ENCODE results near the gene DKK3.

Gene DKK3

GRCh38 chr11:12029738-12030363, 21.4 kb upstream of the DKK3 start:
- DNase-seq (ENCODE audit: low read depth in 2 of 2), result no peak

GRCh38 chr11:12029119-12029518, 20.7 kb upstream of the DKK3 start:
- no peak for DNase-seq (ENCODE audit: low read depth in 2 of 2)

- no peak for DNase-seq (ENCODE audit: low read depth in 2 of 2)
These were observed 19.9 kb upstream of the DKK3 start for GRCh38 chr11:12028303-12028702.

GRCh38 chr11:12026331-12027211, 18.1 kb upstream of the DKK3 start:
- no peak for DNase-seq (ENCODE audit: low read depth in 2 of 2)

GRCh38 chr11:12024254-12024926, 16.0 kb upstream of the DKK3 start:
- DNase-seq (ENCODE audit: low read depth in 2 of 2), result no peak

- DNase-seq (ENCODE audit: low read depth in 2 of 2), result no peak
These were observed 14.6 kb upstream of the DKK3 start for GRCh38 chr11:12023015-12023414.

GRCh38 chr11:12020546-12020945, 12.1 kb upstream of the DKK3 start:
- DNase-seq (ENCODE audit: low read depth in 2 of 2), result no peak

- DNase-seq (ENCODE audit: low read depth in 2 of 2), result no peak
These were observed 11.5 kb upstream of the DKK3 start for GRCh38 chr11:12019866-12020416.

GRCh38 chr11:12019337-12019736, 10.9 kb upstream of the DKK3 start:
- no peak for DNase-seq (ENCODE audit: low read depth in 2 of 2)

GRCh38 chr11:12017865-12018453, 9.5 kb upstream of the DKK3 start:
- no peak for DNase-seq (ENCODE audit: low read depth in 2 of 2)

- DNase-seq (ENCODE audit: low read depth in 2 of 2), result no peak
These were observed 8.8 kb upstream of the DKK3 start for GRCh38 chr11:12017243-12017678.

GRCh38 chr11:12016246-12016645, 7.8 kb upstream of the DKK3 start:
- DNase-seq (ENCODE audit: low read depth in 2 of 2), result no peak

GRCh38 chr11:12015486-12015885, 7.1 kb upstream of the DKK3 start:
- DNase-seq (ENCODE audit: low read depth in 2 of 2), result no peak

GRCh38 chr11:12013781-12014180, 5.4 kb upstream of the DKK3 start:
- DNase-seq (ENCODE audit: low read depth in 2 of 2), result no peak

GRCh38 chr11:12009617-12010321, 1.3 kb upstream of the DKK3 start:
- DNase-seq (ENCODE audit: low read depth in 2 of 2), result no peak

GRCh38 chr11:12008790-12009616, 577 bp upstream of the DKK3 start:
- DNase-seq (ENCODE audit: low read depth in 2 of 2), result no peak

- no peak for DNase-seq (ENCODE audit: low read depth in 2 of 2)
These were observed 1.2 kb downstream of the DKK3 start for GRCh38 chr11:12007230-12007593.

- no peak for DNase-seq (ENCODE audit: low read depth in 2 of 2)
These were observed 1.7 kb downstream of the DKK3 start for GRCh38 chr11:12006552-12007229.

GRCh38 chr11:12005476-12005875, 3.0 kb downstream of the DKK3 start:
- DNase-seq (ENCODE audit: low read depth in 2 of 2), result no peak

GRCh38 chr11:12005061-12005460, 3.4 kb downstream of the DKK3 start:
- no peak for DNase-seq (ENCODE audit: low read depth in 2 of 2)

All from activated CD8-positive, alpha-beta memory T cell treated with anti-CD3 and anti-CD28 coated beads for 4 hours (primary cell).